HK-2 (cell line): Measurements from ENCODE around the gene SCAMP2.

Experiments used
- DNase-seq: peaks from one replicate; pipeline ENCODE4 v3.0.0-alpha.2; 2018; ENCODE audit not compliant: unreplicated experiment

The SCAMP2 gene

DNA sequence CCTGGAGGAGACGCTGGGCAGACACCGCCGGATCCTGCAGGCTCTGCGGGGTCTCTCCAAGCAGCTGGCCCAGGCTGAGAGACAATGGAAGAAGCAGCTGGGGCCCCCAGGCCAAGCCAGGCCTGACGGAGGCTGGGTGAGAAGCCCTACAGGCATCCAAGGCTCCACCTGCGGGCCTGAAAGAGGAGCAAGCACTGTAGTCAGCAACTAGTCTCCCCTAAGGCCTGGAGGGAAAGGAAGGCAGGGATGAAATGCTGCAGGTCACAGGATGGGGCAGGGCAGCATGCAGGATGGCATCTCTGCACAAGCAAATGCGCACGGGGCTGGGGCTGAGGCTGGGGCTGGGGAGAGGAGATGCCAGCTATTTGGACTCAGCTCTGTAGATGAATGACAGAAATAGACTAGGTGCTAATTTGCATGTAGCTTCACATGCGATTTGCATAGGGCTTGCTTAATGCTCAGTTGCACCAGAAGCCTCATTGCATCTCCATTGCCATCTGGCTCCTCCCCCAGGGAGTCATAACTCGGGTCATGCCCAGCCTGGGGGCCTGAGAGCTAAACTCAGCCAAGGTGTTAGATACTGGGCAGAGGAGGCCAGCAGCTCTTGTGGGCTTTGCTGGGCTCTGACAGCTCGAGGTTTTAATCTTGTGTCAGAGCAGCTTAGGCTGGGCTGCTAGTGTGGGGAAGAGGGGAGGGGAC, 51.9 kb downstream of the SCAMP2 start:
- no peak for DNase-seq

DNA sequence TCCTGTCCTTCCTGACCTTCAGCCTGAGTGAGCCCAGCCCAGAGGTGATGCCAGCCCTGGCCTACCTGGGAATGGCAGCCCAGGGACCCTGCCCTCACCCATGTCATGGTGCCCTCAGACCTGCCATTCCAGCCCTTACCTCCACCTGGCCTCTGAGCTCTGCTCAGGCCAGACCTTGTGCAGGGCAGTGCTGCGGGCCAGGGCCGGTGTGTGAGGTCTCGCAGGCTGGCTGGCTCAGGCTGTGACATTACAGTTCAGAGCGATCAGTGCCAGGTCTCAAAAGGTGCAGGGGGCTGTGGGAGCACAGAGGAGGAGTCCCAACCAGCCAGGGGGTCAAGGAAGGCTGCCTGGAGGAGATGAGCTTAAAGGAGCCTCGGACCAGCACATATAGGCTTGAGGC, 53.1 kb downstream of the SCAMP2 start:
- no peak for DNase-seq

- DNase-seq = peak; percentile 51
These were observed 55.8 kb downstream of the SCAMP2 start for GRCh38 chr15:74817370-74817737.

DNA sequence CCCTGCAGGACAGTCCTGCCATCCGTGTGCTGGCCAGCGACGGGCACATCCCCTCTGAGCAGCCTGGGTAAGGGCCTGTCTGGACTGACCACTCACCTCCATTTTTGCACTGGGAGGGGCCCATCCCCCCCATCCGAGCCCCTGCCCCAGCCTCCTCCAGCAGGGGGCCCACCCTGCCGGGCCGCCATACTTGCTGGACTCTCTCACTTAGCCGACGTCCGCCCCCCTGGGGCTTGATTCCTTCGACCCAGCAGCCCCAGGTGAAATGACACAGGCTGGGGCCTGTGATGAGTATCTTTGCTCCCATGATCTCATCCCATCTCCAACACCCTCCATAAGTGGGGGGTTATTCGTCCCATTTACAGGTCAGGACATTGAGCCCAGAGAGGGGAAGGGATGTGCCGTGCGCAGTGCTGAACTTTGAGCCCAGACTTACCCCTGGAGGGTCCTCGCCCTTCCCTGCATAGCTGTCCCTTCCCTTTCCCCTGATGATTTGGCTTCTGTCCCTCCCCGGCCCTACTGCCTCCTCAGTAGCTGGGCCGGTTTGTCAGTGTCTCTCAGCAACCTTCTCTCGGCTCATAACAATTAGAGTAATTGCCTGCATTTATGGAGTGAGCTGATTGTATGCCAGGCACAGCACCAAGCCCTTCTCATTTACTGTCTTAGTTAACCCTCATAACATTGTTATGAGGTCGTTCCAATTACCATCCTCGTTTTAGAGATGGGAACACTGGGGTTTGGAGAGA, 56.4 kb downstream of the SCAMP2 start:
- DNase-seq = no peak

GRCh38 chr15:74815961-74816360, 57.2 kb downstream of the SCAMP2 start:
- DNase-seq = no peak

- DNase-seq = no peak
These were observed 57.8 kb downstream of the SCAMP2 start for GRCh38 chr15:74815121-74815934.

- DNase-seq = no peak
These were observed 60.6 kb downstream of the SCAMP2 start, which contains the start of gene LMAN1L for GRCh38 chr15:74812533-74812932. LMAN1L (plus strand) TSS chr15:74812835; CDS start chr15:74812855, 20 bp downstream.

- no peak for DNase-seq
These were observed 63.2 kb downstream of the SCAMP2 start for GRCh38 chr15:74809956-74810355.

DNA sequence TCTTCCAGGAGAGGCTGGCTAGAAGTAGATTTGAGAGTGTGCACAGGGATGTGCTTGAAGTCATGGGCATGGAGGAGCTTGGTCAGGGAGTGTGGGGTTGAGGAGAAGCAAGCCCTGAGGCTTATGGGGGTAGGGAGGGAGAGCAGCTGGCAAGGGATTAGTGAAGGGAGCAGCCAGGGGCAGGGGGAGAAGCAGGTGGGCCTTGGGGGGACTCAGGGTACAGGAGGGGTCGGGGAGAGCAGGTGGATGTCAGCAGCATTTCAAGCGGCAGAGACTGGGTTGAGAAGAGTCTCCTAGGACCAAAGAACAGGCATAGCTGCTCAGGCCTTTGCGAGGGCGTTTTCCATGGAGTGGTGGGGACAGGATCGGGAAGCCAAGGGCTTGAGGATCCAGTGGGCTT, 63.9 kb downstream of the SCAMP2 start:
- no peak for DNase-seq

- DNase-seq = no peak
These were observed 64.3 kb downstream of the SCAMP2 start for GRCh38 chr15:74808840-74809229.

DNA sequence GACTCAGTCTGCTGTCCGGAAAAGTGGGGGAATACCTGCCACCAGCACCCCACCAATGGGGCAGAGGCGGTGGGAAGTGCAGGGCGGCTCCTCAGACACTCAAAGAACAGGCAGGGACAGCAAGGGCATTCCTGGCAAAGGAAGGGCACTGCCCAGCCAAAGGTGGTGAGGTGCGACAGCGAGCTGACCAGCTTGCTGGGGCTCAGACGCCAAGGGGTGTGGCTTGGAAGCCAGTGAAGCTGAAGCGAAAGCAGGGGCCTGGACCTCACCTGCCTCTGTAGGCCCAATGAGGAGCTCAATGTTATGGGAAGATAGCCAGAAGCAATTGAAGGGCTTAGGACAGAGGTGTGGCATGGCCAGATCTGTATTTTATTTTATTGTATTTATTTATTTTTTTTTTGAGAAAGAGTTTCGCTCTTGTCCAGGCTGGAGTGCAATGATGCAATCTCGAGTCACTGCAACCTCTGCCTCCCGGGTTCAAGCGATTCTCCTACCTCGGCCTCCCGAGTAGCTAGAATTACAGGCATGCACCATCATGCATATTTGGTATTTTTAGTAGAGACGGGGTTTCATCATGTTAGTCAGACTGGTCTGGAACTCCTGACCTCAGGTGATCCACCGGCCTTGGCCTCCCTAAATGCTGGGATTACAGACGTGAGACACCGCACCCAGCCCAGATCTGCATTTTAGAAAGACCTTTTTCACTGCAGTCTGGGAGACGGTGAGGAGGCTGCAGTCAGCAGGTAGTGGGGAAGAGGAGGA, 64.9 kb downstream of the SCAMP2 start:
- DNase-seq = no peak

DNA sequence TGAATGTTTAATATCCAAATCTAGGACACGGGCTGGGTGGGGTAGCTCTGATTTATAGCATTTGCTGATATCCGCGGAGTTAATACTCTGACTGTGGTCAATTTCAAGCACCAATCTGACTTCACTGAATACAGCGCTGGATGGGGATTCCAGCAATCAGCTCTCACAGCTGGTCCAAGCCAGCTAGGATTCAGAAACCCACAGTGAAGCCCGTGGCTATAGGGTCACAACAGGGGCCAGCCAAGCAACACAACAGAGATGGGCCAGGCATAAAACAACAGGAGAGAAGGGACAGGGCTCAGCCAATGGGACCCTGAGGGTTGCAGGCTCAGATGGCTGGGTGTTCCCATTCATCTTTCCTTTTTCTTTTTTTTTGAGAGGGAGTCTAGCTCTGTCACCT, 65.9 kb downstream of the SCAMP2 start:
- DNase-seq = no peak

- no peak for DNase-seq
These were observed 68.2 kb downstream of the SCAMP2 start for GRCh38 chr15:74804935-74805334.

DNA sequence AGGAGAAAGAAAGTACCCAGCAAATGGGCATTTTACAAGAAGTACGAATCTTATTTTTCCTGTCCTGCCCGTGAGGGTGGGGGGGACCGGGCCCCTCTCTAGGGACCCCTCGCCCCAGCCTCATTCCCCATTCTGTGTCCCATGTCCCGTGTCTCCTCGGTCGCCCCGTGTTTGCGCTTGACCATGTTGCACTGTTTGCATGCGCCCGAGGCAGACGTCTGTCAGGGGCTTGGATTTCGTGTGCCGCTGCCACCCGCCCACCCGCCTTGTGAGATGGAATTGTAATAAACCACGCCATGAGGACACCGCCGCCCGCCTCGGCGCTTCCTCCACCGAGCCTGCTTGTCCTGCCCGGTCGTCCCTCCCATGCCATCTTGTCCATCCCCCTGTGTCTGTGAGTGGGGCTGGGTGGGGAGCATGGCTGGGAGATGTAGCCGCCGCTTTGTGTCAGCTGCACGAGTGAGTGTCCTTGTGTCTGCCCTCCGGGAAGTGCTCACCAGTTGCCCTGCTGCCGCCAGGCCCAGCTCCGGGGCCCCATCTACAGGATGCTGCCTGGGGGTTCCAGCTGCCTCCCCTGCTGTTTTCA, 70.2 kb downstream of the SCAMP2 start:
- DNase-seq = no peak

DNA sequence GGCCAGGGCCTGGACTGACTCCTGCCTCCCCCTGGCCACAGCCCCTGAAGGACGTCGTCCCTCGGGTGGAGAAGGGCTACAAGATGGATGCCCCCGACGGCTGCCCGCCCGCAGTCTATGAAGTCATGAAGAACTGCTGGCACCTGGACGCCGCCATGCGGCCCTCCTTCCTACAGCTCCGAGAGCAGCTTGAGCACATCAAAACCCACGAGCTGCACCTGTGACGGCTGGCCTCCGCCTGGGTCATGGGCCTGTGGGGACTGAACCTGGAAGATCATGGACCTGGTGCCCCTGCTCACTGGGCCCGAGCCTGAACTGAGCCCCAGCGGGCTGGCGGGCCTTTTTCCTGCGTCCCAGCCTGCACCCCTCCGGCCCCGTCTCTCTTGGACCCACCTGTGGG, 70.9 kb downstream of the SCAMP2 start:
- DNase-seq = no peak

- DNase-seq = no peak
These were observed 71.7 kb downstream of the SCAMP2 start for GRCh38 chr15:74801311-74801997.

- no peak for DNase-seq
These were observed 72.5 kb downstream of the SCAMP2 start for GRCh38 chr15:74800559-74801094.

GRCh38 chr15:74799856-74800558, 73.2 kb downstream of the SCAMP2 start:
- DNase-seq = peak; percentile 81

GRCh38 chr15:74799255-74799855, 73.8 kb downstream of the SCAMP2 start:
- DNase-seq = no peak
